ENCODE data around the gene GALK2. TPM values are rescaled to one million over a fixed set of nuclear protein-coding genes. Genes with fewer than 3 reads are reported as not detected.

The GALK2 gene
- total and polyA plus RNA-seq, 2 of the 8 experiments (the other 6 are each of a cell fraction or from before 2014, with no cell fraction given): 8.7 to 16.1 TPM

Small RNA genes within 50 kb of the gene (microRNA-seq; reads per million reads assigned to microRNA genes)
- 0 reads per million in 2 experiments for gene MIR4716 (ENCODE audit: borderline microRNAs expressed in 2 of 2, borderline number of aligned reads in 2 of 2, borderline replicate concordance in 1 of 2)

Small RNA genes within 50 kb of the gene (small RNA-seq; reads per million reads assigned to genes)
- not detected for gene MIR4716 (ENCODE audit: insufficient read depth)
- not detected for gene RF00019 (ENCODE audit: insufficient read depth)
- gene RN7SL307P (ENCODE audit: insufficient read depth): not detected

Other genes starting within 250 kb of the GALK2 start
- 0.30 and 0.54 TPM in 2 replicates for gene SHC4, start 206.3 kb upstream of the GALK2 start, total RNA-seq (2021; fragmentation: NEBNext Ultra II Directional; extraction: Animal tissue kit (Norgen Biotek cat#: 25700))
- gene SHC4, start 206.3 kb upstream of the GALK2 start, polyA plus RNA-seq (2011; rRNA removed): 0.15 and 0.36 TPM in 2 replicates
- gene SECISBP2L, start 123.8 kb upstream of the GALK2 start, total RNA-seq (2021; fragmentation: NEBNext Ultra II Directional; extraction: Animal tissue kit (Norgen Biotek cat#: 25700)): 22.8 and 25.7 TPM in 2 replicates
- gene SECISBP2L, start 123.8 kb upstream of the GALK2 start, polyA plus RNA-seq (2011; rRNA removed): 7.6 and 9.5 TPM in 2 replicates
- gene COPS2, start 14.6 kb upstream of the GALK2 start, total RNA-seq (2021; fragmentation: NEBNext Ultra II Directional; extraction: Animal tissue kit (Norgen Biotek cat#: 25700)): 74.1 and 85.1 TPM in 2 replicates
- 7.8 and 17.7 TPM in 2 replicates for gene COPS2, start 14.6 kb upstream of the GALK2 start, polyA plus RNA-seq (2011; rRNA removed)

Data from H1 (cell line).